Measurements from ENCODE around the gene RWDD3. TPM values are rescaled to one million over a fixed set of nuclear protein-coding genes. Genes with fewer than 3 reads are reported as not detected.

The RWDD3 gene
- polyA plus RNA-seq, 6 donors from 2014 or later = 39.6 to 54.6 (median 48.5) TPM

GRCh38 chr1:95265106-95265505, 31.1 kb downstream of the RWDD3 start:
- Mint-ChIP-seq H3K4me1 (no peaks in the 10 kb centered on the region), H3K36me3 (no peaks in the 10 kb centered on the region)

GRCh38 chr1:95276429-95276828, 42.4 kb downstream of the RWDD3 start:
- Mint-ChIP-seq H3K4me1 (no peaks in the 10 kb centered on the region), H3K4me3 (no peak overlapping the region), H3K27me3 (peaks cover 0 to 18% (median 17%) of the 10 kb centered on the region in 3 donors), H3K9me3 (peaks cover 5 to 21% (median 10%) of the 10 kb centered on the region in 7 donors), H3K27ac (no peak overlapping the region), H3K36me3 (peaks cover 0 to 14% of the 10 kb centered on the region in 2 donors)
- ATAC-seq (ENCODE audit: low read depth in 2 of 2) (no peak), DNase-seq (no peak)

More at GRCh38 chr1:95265106-95265505, 31.1 kb downstream of the RWDD3 start:
- DNase-seq (no peak), ATAC-seq (ENCODE audit: low read depth in 2 of 2) (no peak)
- Mint-ChIP-seq H3K9me3 (peaks cover 0 to 7% (median 2%) of the 10 kb centered on the region in 7 donors), H3K27ac (no peak overlapping the region), H3K27me3 (peaks cover 10 to 22% (median 19%) of the 10 kb centered on the region in 3 donors), H3K4me3 (no peak overlapping the region)

GRCh38 chr1:95278173-95279006, 44.4 kb downstream of the RWDD3 start:
- Mint-ChIP-seq H3K4me1 (no peaks in the 10 kb centered on the region), H3K4me3 (no peak overlapping the region), H3K27ac (no peak overlapping the region), H3K9me3 (peaks cover 0 to 3% (median 1%) of the 10 kb centered on the region in 7 donors), H3K36me3 (no peaks in the 10 kb centered on the region), H3K27me3 (peaks cover 0 to 15% (median 0%) of the 10 kb centered on the region in 3 donors)
- DNase-seq = no peak
- ATAC-seq (ENCODE audit: low read depth in 2 of 2) = peak; percentile 32 to 58

GRCh38 chr1:95281781-95282517, 47.9 kb downstream of the RWDD3 start:
- H3K27ac Mint-ChIP-seq = no peak overlapping the region
- no peaks in the 10 kb centered on the region for H3K9me3 Mint-ChIP-seq

GRCh38 chr1:95282518-95282895, 48.5 kb downstream of the RWDD3 start:
- ATAC-seq (ENCODE audit: low read depth in 2 of 2) (no peak), DNase-seq (no peak)
- no peak overlapping the region for H3K4me3 Mint-ChIP-seq
- H3K4me1 Mint-ChIP-seq = no peaks in the 10 kb centered on the region
- H3K36me3 Mint-ChIP-seq = no peaks in the 10 kb centered on the region
- no peaks in the 10 kb centered on the region for H3K9me3 Mint-ChIP-seq
- peaks cover 0 to 25% (median 5%) of the 10 kb centered on the region in 3 donors for H3K27me3 Mint-ChIP-seq
- no peak overlapping the region for H3K27ac Mint-ChIP-seq

More at GRCh38 chr1:95281781-95282517, 47.9 kb downstream of the RWDD3 start:
- Mint-ChIP-seq H3K27me3 (peaks cover 0 to 25% (median 5%) of the 10 kb centered on the region in 3 donors), H3K4me1 (no peaks in the 10 kb centered on the region), H3K36me3 (no peaks in the 10 kb centered on the region), H3K4me3 (no peak overlapping the region)
- no peak for DNase-seq
- no peak for ATAC-seq (ENCODE audit: low read depth in 2 of 2)

GRCh38 chr1:95284420-95284819, 50.4 kb downstream of the RWDD3 start:
- Mint-ChIP-seq H3K27me3 (peaks cover 5 to 22% (median 5%) of the 10 kb centered on the region in 3 donors), H3K9me3 (no peaks in the 10 kb centered on the region), H3K4me1 (no peaks in the 10 kb centered on the region), H3K36me3 (no peaks in the 10 kb centered on the region), H3K27ac (peak overlapping the region in 1 of 6 donors; percentile 18), H3K4me3 (no peak overlapping the region)
- no peak for DNase-seq
- ATAC-seq (ENCODE audit: low read depth in 2 of 2) = no peak

- Mint-ChIP-seq H3K9me3 (no peaks in the 10 kb centered on the region), H3K4me3 (no peak overlapping the region), H3K27me3 (peaks cover 5 to 20% (median 8%) of the 10 kb centered on the region in 3 donors), H3K27ac (no peak overlapping the region), H3K4me1 (no peaks in the 10 kb centered on the region), H3K36me3 (no peaks in the 10 kb centered on the region)
- no peak for ATAC-seq (ENCODE audit: low read depth in 2 of 2)
- no peak for DNase-seq
These were observed 52.5 kb downstream of the RWDD3 start for GRCh38 chr1:95286479-95286878.

- no peak for ATAC-seq (ENCODE audit: low read depth in 2 of 2)
- Mint-ChIP-seq H3K9me3 (no peaks in the 10 kb centered on the region), H3K27me3 (peaks cover 5 to 20% (median 8%) of the 10 kb centered on the region in 3 donors)
These were observed 53.1 kb downstream of the RWDD3 start for GRCh38 chr1:95287081-95287480.

GRCh38 chr1:95287825-95288224, 53.8 kb downstream of the RWDD3 start:
- no peak overlapping the region for H3K27ac Mint-ChIP-seq
- H3K36me3 Mint-ChIP-seq = no peaks in the 10 kb centered on the region
- peaks cover 5 to 20% (median 8%) of the 10 kb centered on the region in 3 donors for H3K27me3 Mint-ChIP-seq
- DNase-seq = no peak
- no peaks in the 10 kb centered on the region for H3K4me1 Mint-ChIP-seq
- H3K4me3 Mint-ChIP-seq = no peak overlapping the region
- ATAC-seq (ENCODE audit: low read depth in 2 of 2) = no peak
- H3K9me3 Mint-ChIP-seq = no peaks in the 10 kb centered on the region

More at GRCh38 chr1:95287081-95287480, 53.1 kb downstream of the RWDD3 start:
- Mint-ChIP-seq H3K36me3 (no peaks in the 10 kb centered on the region), H3K27ac (no peak overlapping the region), H3K4me1 (no peaks in the 10 kb centered on the region), H3K4me3 (no peak overlapping the region)
- no peak for DNase-seq

Other genes with a start within 250 kb of the RWDD3 start
- 10 to 100 TPM in 1 of 6 donors, 1 to 10 TPM in 5; 1.5 to 20.7 (median 6.0) TPM for gene ALG14, start 161.3 kb upstream of the RWDD3 start, polyA plus RNA-seq (ENCODE audit: low read depth in 6 of 6)
- 1 to 10 TPM in 5 of 6 donors, under 1 TPM in 1; 0.08 to 1.9 (median 1.2) TPM for gene TLCD4, start 116.9 kb upstream of the RWDD3 start, polyA plus RNA-seq (ENCODE audit: low read depth in 6 of 6)